ENCODE measurements around the gene MT1H.

Gene MT1H

DNA sequence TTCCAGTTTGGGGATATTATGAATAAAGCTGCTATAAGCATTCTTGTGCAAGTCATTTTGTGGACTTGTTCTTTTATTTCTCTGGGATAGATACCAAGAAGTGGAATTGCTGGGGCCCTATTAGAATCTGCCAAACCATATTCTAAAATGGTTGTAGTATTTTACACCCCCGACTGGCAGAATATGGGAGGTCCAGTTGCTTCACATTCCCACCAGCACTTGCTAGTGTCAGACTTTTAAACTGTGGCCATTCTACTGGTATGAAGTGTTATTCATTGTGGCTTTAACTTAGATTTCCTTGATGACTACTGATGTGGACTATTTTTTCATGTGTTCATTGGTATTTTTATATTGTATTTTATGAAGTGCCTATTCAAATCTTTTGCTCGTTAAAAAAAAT, 42.2 kb downstream of the MT1H start:
- TF ChIP-seq ZNF621 (tag by site-specific recombination; IDR thresholded peaks at IDR 0.05) (no peak), ZNF211 (tag by site-specific recombination; IDR thresholded peaks at IDR 0.05; ENCODE audit: low read depth) (no peak), SCRT1 (tag by site-specific recombination; IDR thresholded peaks at IDR 0.05; ENCODE audit: borderline replicate concordance) (no peak), ZNF623 (tag by site-specific recombination; IDR thresholded peaks at IDR 0.05) (no peak), ZNF175 (tag by site-specific recombination; IDR thresholded peaks at IDR 0.05) (no peak), ZNF571 (tag by site-specific recombination; IDR thresholded peaks at IDR 0.05) (no peak), ZNF155 (tag by site-specific recombination; IDR thresholded peaks at IDR 0.05) (no peak), ZNF768 (tag by site-specific recombination; IDR thresholded peaks at IDR 0.05) (no peak), ZNF544 (tag by site-specific recombination; IDR thresholded peaks at IDR 0.05) (no peak), ZNF600 (tag by site-specific recombination; IDR thresholded peaks at IDR 0.05) (no peak), ZNF302 (tag by site-specific recombination; IDR thresholded peaks at IDR 0.05; ENCODE audit: low read depth) (no peak), ZNF146 (tag by site-specific recombination; IDR thresholded peaks at IDR 0.05) (no peak), FEZF1 (tag by site-specific recombination; IDR thresholded peaks at IDR 0.05) (no peak), ZNF112 (tag by site-specific recombination; IDR thresholded peaks at IDR 0.05) (no peak)
- TF ChIP-seq, protein P1, sequence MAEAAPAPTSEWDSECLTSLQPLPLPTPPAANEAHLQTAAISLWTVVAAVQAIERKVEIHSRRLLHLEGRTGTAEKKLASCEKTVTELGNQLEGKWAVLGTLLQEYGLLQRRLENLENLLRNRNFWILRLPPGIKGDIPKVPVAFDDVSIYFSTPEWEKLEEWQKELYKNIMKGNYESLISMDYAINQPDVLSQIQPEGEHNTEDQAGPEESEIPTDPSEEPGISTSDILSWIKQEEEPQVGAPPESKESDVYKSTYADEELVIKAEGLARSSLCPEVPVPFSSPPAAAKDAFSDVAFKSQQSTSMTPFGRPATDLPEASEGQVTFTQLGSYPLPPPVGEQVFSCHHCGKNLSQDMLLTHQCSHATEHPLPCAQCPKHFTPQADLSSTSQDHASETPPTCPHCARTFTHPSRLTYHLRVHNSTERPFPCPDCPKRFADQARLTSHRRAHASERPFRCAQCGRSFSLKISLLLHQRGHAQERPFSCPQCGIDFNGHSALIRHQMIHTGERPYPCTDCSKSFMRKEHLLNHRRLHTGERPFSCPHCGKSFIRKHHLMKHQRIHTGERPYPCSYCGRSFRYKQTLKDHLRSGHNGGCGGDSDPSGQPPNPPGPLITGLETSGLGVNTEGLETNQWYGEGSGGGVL (tag by site-specific recombination; IDR thresholded peaks at IDR 0.05) = no peak
- Histone ChIP-seq H3K36me3 (ENCODE audit: control insufficient read depth in 2 of 2, insufficient read depth in 1 of 2, low read length in 2 of 2) (no peaks in the 10 kb centered on the region), H3K4me3 (ENCODE audit: low read depth, low read length) (no peak overlapping the region), H3K4me1 (ENCODE audit: control insufficient read depth, insufficient read depth, low read length) (no peaks in the 10 kb centered on the region), H3K27ac (ENCODE audit: extremely low read depth, low read depth, low read length) (no peak overlapping the region), H3K9me3 (ENCODE audit: control insufficient read depth, insufficient read depth, low read depth, low read length) (no peaks in the 10 kb centered on the region)
- CTCF ChIA-PET = interaction anchor here (0.6 to 0.7 kb wide), 2 partner anchors 38 to 188 kb away, joined by 3 to 5 read pairs; no protein-coding TSS in a partner anchor
- POLR2A ChIA-PET = no interaction called here

DNA sequence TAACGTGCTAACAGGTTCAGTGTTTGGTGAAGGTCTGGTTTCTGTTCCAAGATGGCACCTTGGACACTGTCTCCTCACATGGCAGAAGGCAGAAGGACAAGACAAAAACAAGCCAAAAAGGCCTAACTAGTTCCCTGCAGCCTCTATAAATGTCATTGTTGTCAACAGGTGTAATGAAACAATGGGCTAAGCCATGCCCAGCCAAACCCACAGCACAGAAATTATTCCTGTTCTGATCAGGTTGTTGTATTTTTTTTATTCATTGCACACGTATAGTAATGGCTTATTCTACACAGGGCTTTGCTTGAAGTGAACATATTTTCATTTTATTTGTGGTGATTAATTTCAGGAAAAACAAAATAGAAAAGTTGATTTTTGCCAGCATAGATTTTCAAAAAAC, 44.2 kb downstream of the MT1H start:
- Histone ChIP-seq H3K27ac (ENCODE audit: extremely low read depth, low read depth, low read length) (no peak overlapping the region), H3K4me1 (ENCODE audit: control insufficient read depth, insufficient read depth, low read length) (no peaks in the 10 kb centered on the region), H3K36me3 (ENCODE audit: control insufficient read depth in 2 of 2, insufficient read depth in 1 of 2, low read length in 2 of 2) (no peaks in the 10 kb centered on the region), H3K4me3 (ENCODE audit: low read depth, low read length) (no peak overlapping the region), H3K9me3 (ENCODE audit: control insufficient read depth, insufficient read depth, low read depth, low read length) (no peaks in the 10 kb centered on the region)
- ChIA-PET CTCF (no interaction called here), POLR2A (no interaction called here)
- TF ChIP-seq, protein P2, sequence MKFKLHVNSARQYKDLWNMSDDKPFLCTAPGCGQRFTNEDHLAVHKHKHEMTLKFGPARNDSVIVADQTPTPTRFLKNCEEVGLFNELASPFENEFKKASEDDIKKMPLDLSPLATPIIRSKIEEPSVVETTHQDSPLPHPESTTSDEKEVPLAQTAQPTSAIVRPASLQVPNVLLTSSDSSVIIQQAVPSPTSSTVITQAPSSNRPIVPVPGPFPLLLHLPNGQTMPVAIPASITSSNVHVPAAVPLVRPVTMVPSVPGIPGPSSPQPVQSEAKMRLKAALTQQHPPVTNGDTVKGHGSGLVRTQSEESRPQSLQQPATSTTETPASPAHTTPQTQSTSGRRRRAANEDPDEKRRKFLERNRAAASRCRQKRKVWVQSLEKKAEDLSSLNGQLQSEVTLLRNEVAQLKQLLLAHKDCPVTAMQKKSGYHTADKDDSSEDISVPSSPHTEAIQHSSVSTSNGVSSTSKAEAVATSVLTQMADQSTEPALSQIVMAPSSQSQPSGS (tag by site-specific recombination; IDR thresholded peaks at IDR 0.05; ENCODE audit: low read depth) = no peak
- TF ChIP-seq ZNF239 (tag by site-specific recombination; IDR thresholded peaks at IDR 0.05) (no peak), SCRT2 (tag by site-specific recombination; IDR thresholded peaks at IDR 0.05) (peak; percentile 54; the same call in 1 of the 2 replicates), MYNN (tag by site-specific recombination; IDR thresholded peaks at IDR 0.05; ENCODE audit: borderline replicate concordance) (no peak)
- TF ChIP-seq, protein P3, sequence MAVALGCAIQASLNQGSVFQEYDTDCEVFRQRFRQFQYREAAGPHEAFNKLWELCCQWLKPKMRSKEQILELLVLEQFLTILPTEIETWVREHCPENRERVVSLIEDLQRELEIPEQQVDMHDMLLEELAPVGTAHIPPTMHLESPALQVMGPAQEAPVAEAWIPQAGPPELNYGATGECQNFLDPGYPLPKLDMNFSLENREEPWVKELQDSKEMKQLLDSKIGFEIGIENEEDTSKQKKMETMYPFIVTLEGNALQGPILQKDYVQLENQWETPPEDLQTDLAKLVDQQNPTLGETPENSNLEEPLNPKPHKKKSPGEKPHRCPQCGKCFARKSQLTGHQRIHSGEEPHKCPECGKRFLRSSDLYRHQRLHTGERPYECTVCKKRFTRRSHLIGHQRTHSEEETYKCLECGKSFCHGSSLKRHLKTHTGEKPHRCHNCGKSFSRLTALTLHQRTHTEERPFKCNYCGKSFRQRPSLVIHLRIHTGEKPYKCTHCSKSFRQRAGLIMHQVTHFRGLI (tag by site-specific recombination; IDR thresholded peaks at IDR 0.05) = no peak
- TF ChIP-seq, protein P4, sequence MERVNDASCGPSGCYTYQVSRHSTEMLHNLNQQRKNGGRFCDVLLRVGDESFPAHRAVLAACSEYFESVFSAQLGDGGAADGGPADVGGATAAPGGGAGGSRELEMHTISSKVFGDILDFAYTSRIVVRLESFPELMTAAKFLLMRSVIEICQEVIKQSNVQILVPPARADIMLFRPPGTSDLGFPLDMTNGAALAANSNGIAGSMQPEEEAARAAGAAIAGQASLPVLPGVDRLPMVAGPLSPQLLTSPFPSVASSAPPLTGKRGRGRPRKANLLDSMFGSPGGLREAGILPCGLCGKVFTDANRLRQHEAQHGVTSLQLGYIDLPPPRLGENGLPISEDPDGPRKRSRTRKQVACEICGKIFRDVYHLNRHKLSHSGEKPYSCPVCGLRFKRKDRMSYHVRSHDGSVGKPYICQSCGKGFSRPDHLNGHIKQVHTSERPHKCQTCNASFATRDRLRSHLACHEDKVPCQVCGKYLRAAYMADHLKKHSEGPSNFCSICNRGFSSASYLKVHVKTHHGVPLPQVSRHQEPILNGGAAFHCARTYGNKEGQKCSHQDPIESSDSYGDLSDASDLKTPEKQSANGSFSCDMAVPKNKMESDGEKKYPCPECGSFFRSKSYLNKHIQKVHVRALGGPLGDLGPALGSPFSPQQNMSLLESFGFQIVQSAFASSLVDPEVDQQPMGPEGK (tag by site-specific recombination; IDR thresholded peaks at IDR 0.05) = no peak
